Articular chondrocyte of knee joint (primary cell): ENCODE results near the gene GBGT1. TPM values are rescaled to one million over a fixed set of nuclear protein-coding genes. Genes with fewer than 3 reads are reported as not detected.

Source experiments
- total RNA-seq: library from RNA; depleted of rRNA; stranded (reverse); fragments of >200 nt; gene quantifications from 2 replicates; pipeline ENCODE4 v1.2.3, GENCODE V29; 2012

Gene GBGT1
- total RNA-seq, result 7.4 and 9.5 TPM in 2 replicates

GRCh38 chr9:133163504-133164172 is at the start of gene GBGT1:
TSS of gene GBGT1 (minus strand) at chr9:133163914. CDS start at chr9:133162412, 1,502 bp downstream.

DNA sequence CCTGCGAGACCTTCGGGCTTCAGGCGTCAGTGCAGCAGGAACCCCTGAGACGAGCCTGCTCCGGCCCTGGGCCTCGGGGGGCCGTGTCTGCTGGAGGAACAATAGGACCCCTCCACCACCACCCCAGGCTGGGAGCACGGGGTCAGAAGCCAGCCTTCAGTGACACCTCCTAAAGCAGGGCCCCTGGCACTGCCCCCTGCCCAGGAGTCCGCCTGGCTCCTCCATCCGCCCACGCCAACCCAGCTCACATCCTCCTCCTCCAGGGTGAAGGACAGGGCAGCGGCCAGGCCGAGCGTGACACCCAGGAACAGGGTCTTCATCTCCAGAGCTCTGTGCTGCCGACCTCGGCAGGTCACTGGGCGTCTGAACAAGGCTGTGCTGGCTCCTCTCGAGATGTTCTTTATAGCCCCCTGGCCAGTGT is 45.2 kb upstream of the GBGT1 start, which contains the start of gene OBP2B:
Gene OBP2B (minus strand): TSS at position 371 of the 421 bp plus-strand sequence. CDS start 51 bp downstream, at position 320.

GRCh38 chr9:133121198-133121914 is 42.4 kb downstream of the GBGT1 start, which contains the start of gene RALGDS:
TSS of gene RALGDS (minus strand) at chr9:133121240. CDS start at chr9:133121154, 86 bp downstream.

Other genes with a start within 250 kb of the GBGT1 start
- gene TSC1, start 219.3 kb downstream of the GBGT1 start, total RNA-seq, result 70.2 and 77.0 TPM in 2 replicates
- gene GFI1B, start 185.2 kb downstream of the GBGT1 start, total RNA-seq, result 0.11 TPM in 1 of 2 replicates, not detected in the other
- 33.7 and 35.7 TPM in 2 replicates for gene GTF3C5, start 132.9 kb downstream of the GBGT1 start, total RNA-seq
- gene CEL, start 101.9 kb downstream of the GBGT1 start, total RNA-seq, result 0.11 and 0.13 TPM in 2 replicates
- 11.6 and 16.1 TPM in 2 replicates for gene RALGDS, start 42.7 kb downstream of the GBGT1 start, total RNA-seq
- gene OBP2B, start 45.3 kb upstream of the GBGT1 start, total RNA-seq, result not detected in 2 replicates
- gene ABO, start 111.3 kb upstream of the GBGT1 start, total RNA-seq, result not detected in 2 replicates
- 8.1 and 9.4 TPM in 2 replicates for gene SURF6, start 172.3 kb upstream of the GBGT1 start, total RNA-seq
- gene MED22, start 184.2 kb upstream of the GBGT1 start, total RNA-seq, result 14.3 and 15.9 TPM in 2 replicates
- 1,759 and 2,034 TPM in 2 replicates for gene RPL7A, start 184.3 kb upstream of the GBGT1 start, total RNA-seq
- gene SURF1, start 192.6 kb upstream of the GBGT1 start, total RNA-seq, result 25.6 and 28.0 TPM in 2 replicates
- 6.9 and 7.8 TPM in 2 replicates for gene SURF2, start 192.6 kb upstream of the GBGT1 start, total RNA-seq
- gene SURF4, start 212.1 kb upstream of the GBGT1 start, total RNA-seq, result 405 and 413 TPM in 2 replicates
- gene STKLD1, start 212.5 kb upstream of the GBGT1 start, total RNA-seq, result 0.32 and 1.3 TPM in 2 replicates